Mucosa of rectum (tissue), 2 donors: ENCODE data around the gene MAPK1IP1L.
A peak's percentile ranks its signal among the peaks of the same experiment; 100 is the strongest.

Experiments
- H3K27ac ChIP-seq, 2 donors: one replicate each; pipeline ENCODE4 v1.7.0; 2013; ENCODE audit warnings: inconsistent platforms in 2 of 2, low read depth in 2 of 2, low read length in 2 of 2
- H3K27me3 ChIP-seq, 2 donors: one replicate each; pipeline ENCODE4 v1.7.0; 2013; ENCODE audit warnings: low read length in 2 of 2; ENCODE audit not compliant: control insufficient read depth in 2 of 2, insufficient read depth in 2 of 2
- H3K36me3 ChIP-seq, 2 donors: one replicate each; pipeline ENCODE4 v1.7.0; 2013; ENCODE audit warnings: low read length in 2 of 2; ENCODE audit not compliant: control insufficient read depth in 2 of 2, insufficient read depth in 2 of 2
- H3K4me1 ChIP-seq, 2 donors: one replicate each; pipeline ENCODE4 v1.7.0; 2013; ENCODE audit warnings: low read length in 2 of 2, mild to moderate bottlenecking in 1 of 2; ENCODE audit not compliant: control insufficient read depth in 2 of 2, insufficient read depth in 2 of 2
- H3K4me3 ChIP-seq, 2 donors: one replicate each; pipeline ENCODE4 v1.7.0; 2013; ENCODE audit warnings: low read length in 2 of 2
- H3K9ac ChIP-seq, 2 donors: one replicate each; pipeline ENCODE4 v1.7.0; 2013; ENCODE audit warnings: low read length in 2 of 2, low read depth in 1 of 2, mild to moderate bottlenecking in 1 of 2
- H3K9me3 ChIP-seq, 2 donors: one replicate each; pipeline ENCODE4 v1.7.0; 2013; ENCODE audit warnings: low read length in 2 of 2; ENCODE audit not compliant: control insufficient read depth in 2 of 2
- donor health status: healthy.
- donor health status: Normal muscosa, but diverticular disease.

The MAPK1IP1L gene

GRCh38 chr14:55117803-55118441, 66.5 kb downstream of the MAPK1IP1L start:
- H3K9ac ChIP-seq = no peak overlapping the region
- no peaks in the 10 kb centered on the region for H3K27me3 ChIP-seq
- H3K4me1 ChIP-seq = peaks cover 43 to 69% of the 10 kb centered on the region in 2 donors

GRCh38 chr14:55118761-55119160, 67.3 kb downstream of the MAPK1IP1L start:
- Histone ChIP-seq H3K36me3 (no peaks in the 10 kb centered on the region), H3K9me3 (no peaks in the 10 kb centered on the region), H3K27me3 (no peaks in the 10 kb centered on the region), H3K4me3 (no peak overlapping the region), H3K9ac (no peak overlapping the region), H3K27ac (peak overlapping the region; percentile 69 to 99), H3K4me1 (peaks cover 51 to 77% of the 10 kb centered on the region in 2 donors)

More at GRCh38 chr14:55117803-55118441, 66.5 kb downstream of the MAPK1IP1L start:
- peak overlapping the region; percentile 62 to 69 for H3K27ac ChIP-seq
- H3K4me3 ChIP-seq = no peak overlapping the region
- H3K36me3 ChIP-seq = no peaks in the 10 kb centered on the region
- no peaks in the 10 kb centered on the region for H3K9me3 ChIP-seq
